ENCODE results near the gene TMEM238L. TPM values are rescaled to one million over a fixed set of nuclear protein-coding genes. Genes with fewer than 3 reads are reported as not detected.

The TMEM238L gene
- total and polyA plus RNA-seq, 2 of the 13 experiments (the other 11 are each of a cell fraction or from before 2014, with no cell fraction given): not detected

GRCh38 chr17:10814075-10814474 lies 10.2 kb upstream of the TMEM238L start (continued):
- TF ChIP-seq NONO (IDR thresholded peaks at IDR 0.05) (no peak), NONO (CRISPR knock-in tag; conservative IDR thresholded peaks at IDR 0.05) (no peak), CHCHD3 (CRISPR knock-in tag; IDR thresholded peaks at IDR 0.05) (no peak), CBX5 (CRISPR knock-in tag; IDR thresholded peaks at IDR 0.05; ENCODE audit: borderline replicate concordance) (no peak), ZNF318 (CRISPR knock-in tag; IDR thresholded peaks at IDR 0.05) (no peak), ZNF337 (CRISPR knock-in tag; IDR thresholded peaks at IDR 0.05; ENCODE audit: borderline replicate concordance, low read depth) (no peak), HNRNPL (IDR thresholded peaks at IDR 0.05; ENCODE audit: low read depth, low read length) (no peak)
